ENCODE results near the gene GLP2R.

The GLP2R gene

DNA sequence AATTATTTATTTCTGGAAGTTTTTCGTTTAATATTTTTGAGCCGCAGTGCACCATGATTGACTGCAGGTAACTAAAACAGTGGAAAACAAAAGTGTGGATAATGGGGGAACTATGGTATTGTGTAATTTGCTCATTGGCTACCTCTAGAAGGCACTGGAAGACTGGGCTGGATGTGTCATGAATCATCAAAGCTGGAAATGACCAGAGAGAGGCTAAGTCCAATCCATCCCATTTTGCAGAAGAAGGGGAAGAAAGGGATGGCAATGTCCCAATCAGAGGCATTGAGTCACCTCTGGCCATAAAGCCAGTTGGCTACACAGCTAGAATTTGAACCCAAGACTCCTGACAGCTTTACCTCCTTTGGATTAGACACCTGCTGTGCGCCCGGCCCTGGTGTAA is 29.3 kb downstream of the GLP2R start:
- no peak for DNase-seq (ENCODE audit: low spot score)

- peak; percentile 20 for DNase-seq (ENCODE audit: low spot score)
Measured at GRCh38 chr17:9859781-9860180, 34.1 kb downstream of the GLP2R start.

DNA sequence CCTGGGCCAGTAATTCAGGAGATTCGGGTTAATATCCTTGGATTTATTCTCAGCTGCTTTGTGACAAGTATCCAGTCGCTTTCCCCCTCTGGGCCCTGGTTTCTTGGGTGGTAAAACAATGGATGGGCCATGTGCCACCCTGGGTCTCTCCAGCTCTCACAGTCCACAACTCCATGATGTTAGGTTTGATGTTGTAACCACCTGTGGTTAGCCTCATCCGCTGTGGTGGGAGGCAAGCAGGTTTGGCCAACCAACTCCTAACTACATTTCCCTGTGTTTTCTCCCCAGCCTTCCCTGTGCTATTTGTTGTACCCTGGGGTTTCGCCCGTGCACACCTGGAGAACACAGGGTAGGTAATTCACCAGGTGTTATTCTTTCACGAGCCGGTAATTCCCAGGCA is 35.1 kb downstream of the GLP2R start:
- no peak for DNase-seq (ENCODE audit: low spot score)

- DNase-seq (ENCODE audit: low spot score): no peak
Measured at GRCh38 chr17:9862220-9862619, 36.5 kb downstream of the GLP2R start.

DNA sequence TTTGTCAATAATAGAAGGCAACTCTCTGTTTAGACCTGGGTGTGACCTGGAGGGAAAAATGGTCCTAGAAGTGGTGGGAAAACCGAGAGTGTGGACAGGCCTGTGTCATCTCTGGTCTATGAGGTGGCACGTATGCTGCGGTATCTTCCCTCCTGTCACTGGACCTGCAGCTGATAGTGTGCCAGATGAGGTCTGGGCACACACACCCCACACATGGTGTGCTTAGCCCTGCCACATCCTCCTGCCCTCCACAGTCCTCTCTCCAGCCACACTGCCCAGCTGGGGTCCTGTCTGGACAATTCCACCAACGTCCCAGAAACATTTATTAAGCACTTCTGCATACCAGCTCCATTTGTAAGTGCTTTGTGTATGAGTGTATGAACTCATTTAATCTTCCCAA is 37.2 kb downstream of the GLP2R start:
- no peak for DNase-seq (ENCODE audit: low spot score)

DNA sequence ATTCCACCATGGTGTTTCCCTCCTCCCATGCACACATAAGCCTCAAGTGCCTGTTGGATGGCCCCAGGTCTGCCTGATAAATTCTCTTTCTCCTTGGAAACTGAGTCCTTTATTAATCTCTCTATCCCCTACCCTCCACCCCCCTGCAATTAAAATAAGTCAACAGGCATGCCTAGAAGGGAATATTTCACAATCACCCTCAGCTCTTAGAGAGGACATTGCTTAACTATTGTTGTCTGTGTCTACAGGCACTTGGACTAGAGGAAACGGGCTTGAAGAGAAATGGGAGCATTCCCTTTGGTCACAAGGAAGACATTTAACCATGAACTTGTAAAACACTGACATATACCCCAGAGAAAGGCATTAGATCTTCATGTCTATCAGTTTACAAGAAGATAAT is 39.9 kb downstream of the GLP2R start:
- DNase-seq (ENCODE audit: low spot score): no peak

DNA sequence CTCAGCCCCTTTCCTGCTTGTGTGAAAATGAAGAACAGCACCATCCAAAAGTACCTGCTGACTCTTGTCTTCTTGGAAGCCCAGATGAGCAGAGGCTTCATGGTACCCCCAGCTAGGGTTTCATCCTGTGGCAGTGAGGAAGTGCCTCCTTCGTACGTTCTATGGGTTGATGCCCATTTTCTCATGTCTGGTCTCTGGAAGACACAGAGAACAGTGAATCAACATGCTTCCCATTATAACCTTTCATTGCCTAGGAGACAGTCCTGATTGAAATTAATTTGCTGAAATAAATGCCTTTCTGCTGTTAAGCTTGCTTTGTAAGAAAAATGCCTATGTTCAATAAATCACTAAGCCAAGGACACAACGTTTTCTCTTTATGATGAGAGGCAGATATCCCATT is 42.8 kb downstream of the GLP2R start:
- no peak for DNase-seq (ENCODE audit: low spot score)

GRCh38 chr17:9872852-9873251 is 47.1 kb downstream of the GLP2R start:
- DNase-seq (ENCODE audit: low spot score): no peak

DNA sequence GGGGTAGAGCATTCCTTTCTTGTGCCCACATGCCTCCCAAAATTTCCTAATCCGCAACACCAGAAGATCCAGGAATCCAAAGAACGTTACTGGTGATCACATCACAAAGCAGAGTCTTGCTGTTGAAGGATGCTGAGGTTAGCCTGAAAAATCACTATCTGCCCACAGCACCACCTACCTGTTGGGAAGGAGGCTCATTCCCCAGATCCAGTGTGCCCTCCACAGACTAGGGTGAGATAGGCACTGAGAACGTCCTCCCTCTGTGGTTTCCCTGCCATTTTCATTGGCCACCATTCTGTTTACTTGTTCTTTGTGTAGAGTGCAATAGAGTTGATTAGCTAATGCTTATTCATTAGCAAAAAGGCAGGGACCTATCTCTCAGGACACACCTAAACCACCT is 49.0 kb downstream of the GLP2R start:
- DNase-seq (ENCODE audit: low spot score): no peak

DNA sequence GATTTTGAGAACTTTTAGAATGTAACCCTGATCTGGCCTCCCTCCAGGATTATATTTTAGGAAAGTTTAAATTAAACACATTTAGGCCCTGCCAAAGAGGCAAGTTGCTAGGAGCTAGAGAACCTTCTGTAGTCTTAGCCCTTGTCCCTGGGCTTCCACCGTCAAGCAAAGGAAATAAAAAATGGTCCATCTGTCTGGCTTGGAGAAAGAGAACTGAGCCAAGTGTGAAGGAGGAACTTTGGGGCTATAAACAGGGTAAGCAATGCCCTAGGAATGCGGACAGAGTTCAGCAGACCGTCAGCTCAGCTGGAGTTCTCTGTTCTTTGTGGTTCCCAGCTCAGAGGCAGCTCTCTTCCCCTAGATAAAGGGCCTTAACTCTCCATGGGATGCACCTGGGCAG is 49.7 kb downstream of the GLP2R start:
- no peak for DNase-seq (ENCODE audit: low spot score)

GRCh38 chr17:9878356-9878755 is 52.6 kb downstream of the GLP2R start:
- no peak for DNase-seq (ENCODE audit: low spot score)

- no peak for DNase-seq (ENCODE audit: low spot score)
Measured at GRCh38 chr17:9878786-9879525, 53.2 kb downstream of the GLP2R start.

- no peak for DNase-seq (ENCODE audit: low spot score)
Measured at GRCh38 chr17:9880582-9880999, 54.9 kb downstream of the GLP2R start.

GRCh38 chr17:9883451-9883850 is 57.7 kb downstream of the GLP2R start:
- DNase-seq (ENCODE audit: low spot score): no peak

- no peak for DNase-seq (ENCODE audit: low spot score)
Measured at GRCh38 chr17:9886141-9886930, 60.6 kb downstream of the GLP2R start.

DNA sequence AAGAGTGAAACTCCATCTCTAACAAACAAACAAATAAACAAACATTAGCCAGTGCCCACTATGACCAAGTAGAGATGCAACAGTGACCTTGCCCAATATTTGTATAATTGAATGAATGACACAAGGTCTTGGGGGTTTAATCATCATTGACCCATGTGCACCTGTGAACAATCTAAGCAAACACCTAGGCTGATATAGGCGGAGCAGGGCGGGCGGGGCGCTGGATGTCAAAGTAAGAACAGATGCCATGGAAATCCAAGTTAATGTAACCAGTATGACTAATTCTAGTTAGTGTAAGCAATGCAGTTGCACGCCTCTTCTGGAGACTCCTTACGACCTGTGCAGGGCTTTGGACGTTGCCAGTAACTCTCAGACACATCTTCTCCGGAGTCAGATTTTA is 61.8 kb downstream of the GLP2R start:
- no peak for DNase-seq (ENCODE audit: low spot score)

GRCh38 chr17:9890124-9890523 is 64.4 kb downstream of the GLP2R start:
- DNase-seq (ENCODE audit: low spot score): peak; percentile 77

- no peak for DNase-seq (ENCODE audit: low spot score)
Measured at GRCh38 chr17:9893411-9894012, 67.8 kb downstream of the GLP2R start.

GRCh38 chr17:9894231-9894630 is 68.5 kb downstream of the GLP2R start:
- DNase-seq (ENCODE audit: low spot score): no peak

- no peak for DNase-seq (ENCODE audit: low spot score)
Measured at GRCh38 chr17:9895923-9896322, 70.2 kb downstream of the GLP2R start.

GRCh38 chr17:9897372-9897968 is 71.7 kb downstream of the GLP2R start:
- peak; percentile 73 for DNase-seq (ENCODE audit: low spot score)

DNA sequence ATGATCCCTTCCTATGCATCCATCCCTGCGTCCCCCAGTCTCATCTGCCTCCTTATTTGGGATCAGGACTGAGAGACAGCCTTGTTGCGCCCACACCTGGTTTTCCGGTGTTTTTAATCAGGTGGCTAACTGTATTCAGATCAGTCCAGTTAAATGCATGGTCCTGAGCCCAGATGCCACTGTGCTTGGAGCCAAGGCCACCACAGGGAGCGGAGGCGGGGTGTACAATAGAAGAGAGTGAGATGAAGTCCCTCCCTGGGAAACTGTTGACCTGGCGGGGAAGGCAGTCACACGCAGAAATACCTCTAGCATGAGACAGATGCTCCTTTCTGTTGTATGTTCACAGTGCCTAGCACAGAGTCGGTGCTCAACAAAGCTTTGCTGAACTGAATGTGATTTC is 73.1 kb downstream of the GLP2R start:
- DNase-seq (ENCODE audit: low spot score): no peak

All from ecto neural progenitor cell (in vitro differentiated cells).